HepG2 (cell line): ENCODE data around the gene TMEM14A. TPM values are rescaled to one million over a fixed set of nuclear protein-coding genes. Genes with fewer than 3 reads are reported as not detected.

ENCODE experiments used
- ASH2L ChIP-seq: fragments of 300-600, 200-600 bp; sonication (generic); IDR thresholded peaks from 2 replicates; pipeline ENCODE4 v1.7.0; 2017; ENCODE audit warnings: low read depth, mild to moderate bottlenecking, moderate library complexity, mixed read lengths, low read length; ENCODE audit not compliant: insufficient read length
- ATAD3A ChIP-seq: sonication (generic); formaldehyde crosslinking; IDR thresholded peaks from 2 replicates; pipeline ENCODE4 v1.4.0; 2020; ENCODE audit warnings: missing genetic modification reagents
- ATF7 ChIP-seq, 2 experiments: fragments of 450-650 bp in 1 of 2; sonication (generic) in 1 of 2; formaldehyde crosslinking in 1 of 2; IDR thresholded peaks; 2 replicates each; pipeline versions ENCODE4 v1.4.0 to v1.6.1; 2016 to 2020; ENCODE audit warnings: antibody characterized with exemption in 1 of 2, mild to moderate bottlenecking in 1 of 2, missing genetic modification reagents in 1 of 2
- ATM ChIP-seq: fragments of 450-650 bp; IDR thresholded peaks from 2 replicates; pipeline ENCODE4 v1.7.1; 2017; ENCODE audit warnings: mild to moderate bottlenecking, borderline replicate concordance
- HDAC2 ChIP-seq: sonication (generic); formaldehyde crosslinking; IDR thresholded peaks from 2 replicates; pipeline ENCODE4 v1.4.0; 2020; ENCODE audit warnings: missing genetic modification reagents
- HMGA1 ChIP-seq: sonication (generic); formaldehyde crosslinking; conservative IDR thresholded peaks from 2 replicates; pipeline ENCODE4 v1.4.0; 2020; ENCODE audit warnings: missing genetic modification reagents
- HNRNPUL1 ChIP-seq: fragments of 200-400 bp; formaldehyde crosslinking; IDR thresholded peaks from 2 replicates; pipeline ENCODE4 v1.6.1; 2017; ENCODE audit warnings: low read depth, mild to moderate bottlenecking, low read length, moderate library complexity
- HOXA9 ChIP-seq: sonication (generic); formaldehyde crosslinking; IDR thresholded peaks from 2 replicates; pipeline ENCODE4 v1.8.1; 2022; ENCODE audit warnings: missing genetic modification reagents, mild to moderate bottlenecking, moderate library complexity, borderline replicate concordance
- NFRKB ChIP-seq: fragments of 450-650 bp; IDR thresholded peaks from 2 replicates; pipeline ENCODE4 v1.6.1; 2017
- NR1H2 ChIP-seq: sonication (generic); formaldehyde crosslinking; IDR thresholded peaks from 2 replicates; pipeline ENCODE4 v1.8.1; 2022; ENCODE audit warnings: low read depth, missing genetic modification reagents, borderline replicate concordance
- PHF8 ChIP-seq: sonication (generic); formaldehyde crosslinking; IDR thresholded peaks from 2 replicates; pipeline ENCODE4 v1.5.0; 2020; ENCODE audit warnings: missing genetic modification reagents
- POLR2G ChIP-seq: fragments of 200-400 bp; formaldehyde crosslinking; IDR thresholded peaks from 2 replicates; pipeline ENCODE4 v1.6.1; 2018; ENCODE audit warnings: mild to moderate bottlenecking, low read depth, low read length, moderate library complexity
- SOX13 ChIP-seq, 3 experiments: fragments of 450-650 bp in 1 of 3; sonication (generic) in 1 of 3; formaldehyde crosslinking in 1 of 3; IDR thresholded peaks in 2 of 3; conservative IDR thresholded peaks in 1 of 3; 2 replicates each; pipeline versions ENCODE4 v1.5.0 to v1.6.1; 2016 to 2020; ENCODE audit warnings: antibody characterized with exemption in 1 of 3, mild to moderate bottlenecking in 1 of 3, missing compliant biosample characterization in 1 of 3, missing genetic modification reagents in 1 of 3, moderate library complexity in 1 of 3
- TCF7L2 ChIP-seq: IDR thresholded peaks from 2 replicates; pipeline ENCODE4 v1.6.1; 2011; ENCODE audit warnings: mild to moderate bottlenecking, low read depth, low read length, moderate library complexity
- THAP11 ChIP-seq: IDR thresholded peaks from 2 replicates; pipeline ENCODE4 v1.6.1; 2016; ENCODE audit warnings: missing biosample characterization, missing genetic modification reagents
- TP53 ChIP-seq: sonication (generic); formaldehyde crosslinking; conservative IDR thresholded peaks from 2 replicates; pipeline ENCODE4 v1.4.0; 2020; ENCODE audit warnings: missing genetic modification reagents
- TSC22D2 ChIP-seq: sonication (generic); formaldehyde crosslinking; IDR thresholded peaks from 2 replicates; pipeline ENCODE4 v1.5.1; 2020; ENCODE audit warnings: missing genetic modification reagents, mild to moderate bottlenecking, borderline replicate concordance
- XRCC5 ChIP-seq: fragments of 200-400 bp; formaldehyde crosslinking; optimal IDR thresholded peaks from 2 replicates; pipeline ENCODE3; 2017; ENCODE audit warnings: mild to moderate bottlenecking, low read length
- ZNF296 ChIP-seq: sonication (generic); formaldehyde crosslinking; conservative IDR thresholded peaks from 2 replicates; pipeline ENCODE4 v1.5.0; 2020; ENCODE audit warnings: mild to moderate bottlenecking, missing genetic modification reagents
- ZNF337 ChIP-seq: sonication (generic); formaldehyde crosslinking; IDR thresholded peaks from 2 replicates; pipeline ENCODE4 v1.5.1; 2020; ENCODE audit warnings: missing genetic modification reagents, low read depth, mild to moderate bottlenecking, borderline replicate concordance
- ZNF431 ChIP-seq: sonication (generic); formaldehyde crosslinking; IDR thresholded peaks from 2 replicates; pipeline ENCODE4 v1.9.0; 2022; ENCODE audit warnings: missing genetic modification reagents, low read depth, mild to moderate bottlenecking, borderline replicate concordance
- polyA plus RNA-seq, 8 experiments: library from polyadenylated mRNA; depleted of rRNA in 3 of 8; stranded (reverse) in 7 of 8; unstranded in 1 of 8; fragments of >200 nt; fragmentation: Illumina TruSeq in 4 of 8; extraction: Trizol in 4 of 8; gene quantifications; 2 replicates each; pipeline versions ENCODE4 v1.2.1 to v1.2.3, GENCODE V29; 2011 to 2016; ENCODE audit warnings: low read depth in 4 of 8, missing spikeins in 1 of 8, mixed read lengths in 1 of 8; ENCODE audit not compliant: insufficient read depth in 1 of 8
- total RNA-seq, 5 experiments: library from RNA; depleted of rRNA; stranded (reverse); fragments of >200 nt; fragmentation: Illumina TruSeq; extraction: Trizol; gene quantifications; 2 replicates each; pipeline ENCODE4 v1.2.3, GENCODE V29; 2016; ENCODE audit warnings: low read depth in 1 of 5
- TF ChIP-seq, protein P1 (sequence below), 2 experiments: sonication (generic) in 1 of 2; formaldehyde crosslinking in 1 of 2; IDR thresholded peaks; 2 replicates each; pipeline versions ENCODE4 v1.5.1 to v1.6.1; 2011 to 2020; ENCODE audit warnings: borderline replicate concordance in 1 of 2, low read depth in 1 of 2, low read length in 1 of 2, mild to moderate bottlenecking in 1 of 2, missing genetic modification reagents in 1 of 2, moderate library complexity in 1 of 2
- TF ChIP-seq, protein P2 (sequence below): IDR thresholded peaks from 2 replicates; pipeline ENCODE4 v1.4.0; 2020; ENCODE audit warnings: mild to moderate bottlenecking, missing genetic modification reagents

The TMEM14A gene
- total and polyA plus RNA-seq, 2 of the 13 experiments (the other 11 are each of a cell fraction or from before 2014, with no cell fraction given) = 24.6 to 73.7 TPM

- TF ChIP-seq, protein P1, sequence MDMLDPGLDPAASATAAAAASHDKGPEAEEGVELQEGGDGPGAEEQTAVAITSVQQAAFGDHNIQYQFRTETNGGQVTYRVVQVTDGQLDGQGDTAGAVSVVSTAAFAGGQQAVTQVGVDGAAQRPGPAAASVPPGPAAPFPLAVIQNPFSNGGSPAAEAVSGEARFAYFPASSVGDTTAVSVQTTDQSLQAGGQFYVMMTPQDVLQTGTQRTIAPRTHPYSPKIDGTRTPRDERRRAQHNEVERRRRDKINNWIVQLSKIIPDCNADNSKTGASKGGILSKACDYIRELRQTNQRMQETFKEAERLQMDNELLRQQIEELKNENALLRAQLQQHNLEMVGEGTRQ (IDR thresholded peaks at IDR 0.05; ENCODE audit: low read depth, low read length) = no peak
- TF ChIP-seq, protein P1 (CRISPR knock-in tag; IDR thresholded peaks at IDR 0.05; ENCODE audit: borderline replicate concordance) = no peak
- peak; percentile 17; the same call in 1 of the 2 replicates for TF ChIP-seq PHF8
- no peak for TF ChIP-seq HMGA1 (CRISPR knock-in tag)
- peak; percentile 18; the same call in 1 of the 2 replicates for TF ChIP-seq HOXA9
- no peak for TF ChIP-seq ATM
- no peak for TF ChIP-seq ATAD3A (CRISPR knock-in tag)
- 0 out of 2 replicates have a peak, but pooled peaks have one; percentile 42 for TF ChIP-seq POLR2G
- TF ChIP-seq NFRKB = no peak
- no peak for TF ChIP-seq XRCC5
- peak; percentile 95 for TF ChIP-seq ZNF337 (CRISPR knock-in tag)
- no peak for TF ChIP-seq TP53 (CRISPR knock-in tag)
- TF ChIP-seq, protein P2, sequence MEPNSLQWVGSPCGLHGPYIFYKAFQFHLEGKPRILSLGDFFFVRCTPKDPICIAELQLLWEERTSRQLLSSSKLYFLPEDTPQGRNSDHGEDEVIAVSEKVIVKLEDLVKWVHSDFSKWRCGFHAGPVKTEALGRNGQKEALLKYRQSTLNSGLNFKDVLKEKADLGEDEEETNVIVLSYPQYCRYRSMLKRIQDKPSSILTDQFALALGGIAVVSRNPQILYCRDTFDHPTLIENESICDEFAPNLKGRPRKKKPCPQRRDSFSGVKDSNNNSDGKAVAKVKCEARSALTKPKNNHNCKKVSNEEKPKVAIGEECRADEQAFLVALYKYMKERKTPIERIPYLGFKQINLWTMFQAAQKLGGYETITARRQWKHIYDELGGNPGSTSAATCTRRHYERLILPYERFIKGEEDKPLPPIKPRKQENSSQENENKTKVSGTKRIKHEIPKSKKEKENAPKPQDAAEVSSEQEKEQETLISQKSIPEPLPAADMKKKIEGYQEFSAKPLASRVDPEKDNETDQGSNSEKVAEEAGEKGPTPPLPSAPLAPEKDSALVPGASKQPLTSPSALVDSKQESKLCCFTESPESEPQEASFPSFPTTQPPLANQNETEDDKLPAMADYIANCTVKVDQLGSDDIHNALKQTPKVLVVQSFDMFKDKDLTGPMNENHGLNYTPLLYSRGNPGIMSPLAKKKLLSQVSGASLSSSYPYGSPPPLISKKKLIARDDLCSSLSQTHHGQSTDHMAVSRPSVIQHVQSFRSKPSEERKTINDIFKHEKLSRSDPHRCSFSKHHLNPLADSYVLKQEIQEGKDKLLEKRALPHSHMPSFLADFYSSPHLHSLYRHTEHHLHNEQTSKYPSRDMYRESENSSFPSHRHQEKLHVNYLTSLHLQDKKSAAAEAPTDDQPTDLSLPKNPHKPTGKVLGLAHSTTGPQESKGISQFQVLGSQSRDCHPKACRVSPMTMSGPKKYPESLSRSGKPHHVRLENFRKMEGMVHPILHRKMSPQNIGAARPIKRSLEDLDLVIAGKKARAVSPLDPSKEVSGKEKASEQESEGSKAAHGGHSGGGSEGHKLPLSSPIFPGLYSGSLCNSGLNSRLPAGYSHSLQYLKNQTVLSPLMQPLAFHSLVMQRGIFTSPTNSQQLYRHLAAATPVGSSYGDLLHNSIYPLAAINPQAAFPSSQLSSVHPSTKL = peak; percentile 100
- TF ChIP-seq ZNF431 = peak; percentile 76; the same call in 1 of the 2 replicates
- peak; percentile 99 for TF ChIP-seq HDAC2 (CRISPR knock-in tag)
- TF ChIP-seq HNRNPUL1 = 0 out of 2 replicates have a peak, but pooled peaks have one; percentile 34
- TF ChIP-seq ZNF296 (CRISPR knock-in tag) = no peak
- TF ChIP-seq TCF7L2 = peak; percentile 61
- TF ChIP-seq NR1H2 = no peak
- TF ChIP-seq TSC22D2 (CRISPR knock-in tag) = 0 out of 2 replicates have a peak, but pooled peaks have one; percentile 77
- TF ChIP-seq ATF7 (IDR thresholded peaks at IDR 0.05) = peak; percentile 55
- no peak; the same call in 1 of the 2 replicates for TF ChIP-seq ATF7 (CRISPR knock-in tag; IDR thresholded peaks at IDR 0.05)
- peak; percentile 86 for TF ChIP-seq THAP11 (CRISPR knock-in tag)
- TF ChIP-seq ASH2L = peak; percentile 94
- peak; percentile 96 for TF ChIP-seq SOX13 (IDR thresholded peaks at IDR 0.05)
- TF ChIP-seq SOX13 (CRISPR knock-in tag; conservative IDR thresholded peaks at IDR 0.05 in 1 of 2, IDR thresholded peaks at IDR 0.05 in 1 of 2) = peak in 1 of 2 experiments; percentile 98; a peak in 2 of 4 replicates
Measured at GRCh38 chr6:52725535-52726192, 54.8 kb downstream of the TMEM14A start (continued).
